ENCODE results near the gene TMEM247.
"Not testable (repeated sequence)": the region's sequence is repeated elsewhere in the genome, so short reads cannot be mapped to it uniquely, and the experiment has no call there.

Gene TMEM247

DNA sequence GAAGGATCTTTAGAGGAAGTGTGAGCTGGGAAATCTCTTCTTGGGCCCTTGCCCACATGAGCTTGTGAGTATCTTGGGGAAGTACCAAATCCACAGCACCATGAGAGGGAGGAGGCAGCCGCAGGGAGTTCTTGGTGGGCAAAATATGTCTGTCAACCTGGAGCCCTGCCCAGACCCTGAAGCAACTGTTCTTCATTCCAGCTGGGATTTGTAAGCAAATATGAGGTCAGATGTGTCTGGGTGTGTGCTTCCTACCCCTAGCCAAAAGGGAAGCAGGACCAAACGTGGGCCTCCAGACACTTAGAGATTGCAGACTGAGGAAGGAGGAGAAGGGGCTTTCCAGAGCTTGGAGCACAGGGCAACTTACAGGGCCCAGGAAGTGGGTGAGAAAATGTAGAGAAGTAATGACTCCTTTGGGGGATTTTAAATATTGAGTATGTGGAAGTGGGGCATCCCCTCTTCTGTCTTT is 41.9 kb downstream of the TMEM247 start:
- no peaks in the 10 kb centered on the region for H3K9me2 ChIP-seq (replicated peaks; ENCODE audit: insufficient read depth, low read length)
- no peaks in the 10 kb centered on the region for H3K4me1 ChIP-seq (ENCODE audit: low read length)
- H4K20me1 ChIP-seq (ENCODE audit: insufficient read depth, low read length), result no peaks in the 10 kb centered on the region
- no peak overlapping the region for H3K4me2 ChIP-seq (ENCODE audit: low read depth, low read length)
- no peak overlapping the region for H3K27ac ChIP-seq (ENCODE audit: low read length)
- no peaks in the 10 kb centered on the region for H3K36me3 ChIP-seq (replicated peaks; ENCODE audit: insufficient read depth, low read length)
- no peak overlapping the region for H3K9ac ChIP-seq (ENCODE audit: low read length)
- H3K4me3 ChIP-seq (ENCODE audit: low read length), result no peak overlapping the region
- no peaks in the 10 kb centered on the region for H3K27me3 ChIP-seq (replicated peaks; ENCODE audit: insufficient read depth, low read length)
- no peak for DNase-seq
- TF ChIP-seq, protein P1, sequence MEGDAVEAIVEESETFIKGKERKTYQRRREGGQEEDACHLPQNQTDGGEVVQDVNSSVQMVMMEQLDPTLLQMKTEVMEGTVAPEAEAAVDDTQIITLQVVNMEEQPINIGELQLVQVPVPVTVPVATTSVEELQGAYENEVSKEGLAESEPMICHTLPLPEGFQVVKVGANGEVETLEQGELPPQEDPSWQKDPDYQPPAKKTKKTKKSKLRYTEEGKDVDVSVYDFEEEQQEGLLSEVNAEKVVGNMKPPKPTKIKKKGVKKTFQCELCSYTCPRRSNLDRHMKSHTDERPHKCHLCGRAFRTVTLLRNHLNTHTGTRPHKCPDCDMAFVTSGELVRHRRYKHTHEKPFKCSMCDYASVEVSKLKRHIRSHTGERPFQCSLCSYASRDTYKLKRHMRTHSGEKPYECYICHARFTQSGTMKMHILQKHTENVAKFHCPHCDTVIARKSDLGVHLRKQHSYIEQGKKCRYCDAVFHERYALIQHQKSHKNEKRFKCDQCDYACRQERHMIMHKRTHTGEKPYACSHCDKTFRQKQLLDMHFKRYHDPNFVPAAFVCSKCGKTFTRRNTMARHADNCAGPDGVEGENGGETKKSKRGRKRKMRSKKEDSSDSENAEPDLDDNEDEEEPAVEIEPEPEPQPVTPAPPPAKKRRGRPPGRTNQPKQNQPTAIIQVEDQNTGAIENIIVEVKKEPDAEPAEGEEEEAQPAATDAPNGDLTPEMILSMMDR (IDR thresholded peaks at IDR 0.05; ENCODE audit: low read length), result no peak
- TF ChIP-seq EZH2 (optimal IDR thresholded peaks at IDR 0.05; ENCODE audit: low read depth, low read length), result no peak
- TF ChIP-seq EZH2phosphoT487 (IDR thresholded peaks at IDR 0.05; ENCODE audit: low read length), result no peak
- no peaks in the 10 kb centered on the region for H3K9me3 ChIP-seq (replicated peaks; ENCODE audit: insufficient read depth, low read length)
- no peaks in the 10 kb centered on the region for H3F3A ChIP-seq (ENCODE audit: insufficient read depth, low read length)
- H3K79me2 ChIP-seq (ENCODE audit: low read length), result no peaks in the 10 kb centered on the region
- no peak overlapping the region for H2AFZ ChIP-seq (ENCODE audit: low read length)

DNA sequence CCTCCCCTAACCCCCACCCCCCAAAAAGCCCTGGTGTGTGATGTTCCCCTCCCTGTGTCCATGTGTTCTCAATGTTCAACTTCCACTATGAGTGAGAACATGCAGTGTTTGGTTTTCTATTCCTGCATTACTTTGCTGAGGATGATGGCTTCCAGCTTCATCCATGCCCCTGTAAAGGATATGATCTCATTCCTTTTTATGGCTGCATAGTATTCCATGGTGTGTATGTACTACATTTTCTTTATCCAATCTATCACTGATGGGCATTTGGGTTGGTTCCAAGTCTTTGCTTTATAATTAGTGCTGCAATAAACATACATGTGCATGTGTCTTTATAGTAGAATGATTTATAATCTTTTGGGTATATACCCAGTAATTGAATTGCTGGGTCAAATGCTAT is 43.0 kb downstream of the TMEM247 start:
- not testable (repeated sequence) for H4K20me1 ChIP-seq (ENCODE audit: insufficient read depth, low read length); H3K4me1 ChIP-seq (ENCODE audit: low read length); H3K9ac ChIP-seq (ENCODE audit: low read length); H3K9me2 ChIP-seq (replicated peaks; ENCODE audit: insufficient read depth, low read length); H3K36me3 ChIP-seq (replicated peaks; ENCODE audit: insufficient read depth, low read length); H3K4me3 ChIP-seq (ENCODE audit: low read length); H2AFZ ChIP-seq (ENCODE audit: low read length); H3K79me2 ChIP-seq (ENCODE audit: low read length); H3K9me3 ChIP-seq (replicated peaks; ENCODE audit: insufficient read depth, low read length); H3K27ac ChIP-seq (ENCODE audit: low read length); H3K27me3 ChIP-seq (replicated peaks; ENCODE audit: insufficient read depth, low read length); H3F3A ChIP-seq (ENCODE audit: insufficient read depth, low read length); H3K4me2 ChIP-seq (ENCODE audit: low read depth, low read length); DNase-seq

DNA sequence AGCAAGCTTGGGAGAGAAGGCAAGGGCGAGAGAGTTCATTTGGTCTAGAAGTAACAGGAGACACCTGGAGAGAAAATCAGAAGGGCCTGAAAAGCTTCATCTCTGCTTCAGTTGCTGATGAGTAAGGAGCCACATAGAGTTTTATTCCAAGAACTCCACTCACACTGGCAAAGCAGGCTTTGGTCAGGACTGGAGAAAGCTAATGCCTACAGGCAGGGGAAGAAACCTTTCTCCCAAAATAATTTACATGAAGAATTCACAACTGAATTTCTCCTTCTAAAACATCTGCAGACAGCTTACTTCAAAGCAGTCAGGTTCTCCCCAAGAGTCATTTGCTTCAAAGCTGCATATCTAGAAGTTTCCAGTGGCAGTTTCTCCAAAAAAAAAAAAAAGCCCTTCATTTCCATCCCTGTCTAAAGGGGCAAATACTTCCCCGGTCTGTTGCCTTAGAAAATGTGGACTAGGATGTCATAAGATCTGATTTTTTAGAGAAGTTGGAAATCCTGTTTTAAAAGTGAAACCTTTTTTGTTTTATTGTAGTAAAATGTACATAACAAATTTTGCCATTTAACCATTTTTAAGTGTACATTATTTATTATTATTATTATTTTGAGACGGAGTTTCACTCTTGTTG is 46.3 kb downstream of the TMEM247 start:
- H3K4me2 ChIP-seq (ENCODE audit: low read depth, low read length), result no peak overlapping the region

DNA sequence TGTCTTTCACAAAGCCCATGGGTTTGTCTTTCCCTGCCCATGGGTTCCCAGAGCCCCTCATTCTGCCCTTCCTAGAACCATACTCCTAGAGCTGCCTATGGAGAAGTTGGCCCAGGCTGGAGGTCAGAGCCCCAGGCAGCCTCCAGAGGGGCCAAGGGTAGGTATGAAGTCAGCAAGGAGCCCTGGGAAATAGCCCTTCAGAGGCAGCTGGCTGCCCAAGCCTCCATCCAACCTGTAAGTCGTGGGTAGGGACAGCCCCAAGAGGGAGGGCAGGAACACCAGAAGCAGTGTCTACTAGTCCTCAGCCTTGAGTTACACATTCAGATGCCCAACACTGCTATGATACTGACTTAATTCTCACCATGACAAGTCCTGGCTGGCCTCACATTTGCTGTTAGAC is 49.5 kb downstream of the TMEM247 start:
- H3K27me3 ChIP-seq (replicated peaks; ENCODE audit: insufficient read depth, low read length), result no peaks in the 10 kb centered on the region
- no peaks in the 10 kb centered on the region for H3K36me3 ChIP-seq (replicated peaks; ENCODE audit: insufficient read depth, low read length)
- H2AFZ ChIP-seq (ENCODE audit: low read length), result no peak overlapping the region
- DNase-seq, result no peak
- no peak overlapping the region for H3K4me2 ChIP-seq (ENCODE audit: low read depth, low read length)
- H3K4me3 ChIP-seq (ENCODE audit: low read length), result no peak overlapping the region
- H3K27ac ChIP-seq (ENCODE audit: low read length), result no peak overlapping the region
- H3K9ac ChIP-seq (ENCODE audit: low read length), result no peak overlapping the region
- no peak for TF ChIP-seq EZH2 (optimal IDR thresholded peaks at IDR 0.05; ENCODE audit: low read depth, low read length)
- TF ChIP-seq, protein P1 (IDR thresholded peaks at IDR 0.05; ENCODE audit: low read length), result no peak
- no peak for TF ChIP-seq EZH2phosphoT487 (IDR thresholded peaks at IDR 0.05; ENCODE audit: low read length)
- no peaks in the 10 kb centered on the region for H3K79me2 ChIP-seq (ENCODE audit: low read length)
- H3F3A ChIP-seq (ENCODE audit: insufficient read depth, low read length), result no peaks in the 10 kb centered on the region
- H3K4me1 ChIP-seq (ENCODE audit: low read length), result no peaks in the 10 kb centered on the region
- no peaks in the 10 kb centered on the region for H3K9me2 ChIP-seq (replicated peaks; ENCODE audit: insufficient read depth, low read length)
- H4K20me1 ChIP-seq (ENCODE audit: insufficient read depth, low read length), result no peaks in the 10 kb centered on the region
- H3K9me3 ChIP-seq (replicated peaks; ENCODE audit: insufficient read depth, low read length), result no peaks in the 10 kb centered on the region

More for the DNA sequence above, 46.3 kb downstream of the TMEM247 start:
- Histone ChIP-seq H2AFZ (ENCODE audit: low read length) (no peak overlapping the region), H3F3A (ENCODE audit: insufficient read depth, low read length) (no peaks in the 10 kb centered on the region), H3K4me3 (ENCODE audit: low read length) (no peak overlapping the region), H3K27ac (ENCODE audit: low read length) (no peak overlapping the region), H4K20me1 (ENCODE audit: insufficient read depth, low read length) (no peaks in the 10 kb centered on the region), H3K9me2 (replicated peaks; ENCODE audit: insufficient read depth, low read length) (no peaks in the 10 kb centered on the region), H3K79me2 (ENCODE audit: low read length) (no peaks in the 10 kb centered on the region), H3K9ac (ENCODE audit: low read length) (no peak overlapping the region), H3K9me3 (replicated peaks; ENCODE audit: insufficient read depth, low read length) (no peaks in the 10 kb centered on the region), H3K36me3 (replicated peaks; ENCODE audit: insufficient read depth, low read length) (no peaks in the 10 kb centered on the region), H3K4me1 (ENCODE audit: low read length) (no peaks in the 10 kb centered on the region), H3K27me3 (replicated peaks; ENCODE audit: insufficient read depth, low read length) (no peaks in the 10 kb centered on the region)
- TF ChIP-seq EZH2phosphoT487 (IDR thresholded peaks at IDR 0.05; ENCODE audit: low read length) (no peak), EZH2 (optimal IDR thresholded peaks at IDR 0.05; ENCODE audit: low read depth, low read length) (no peak)
- TF ChIP-seq, protein P1 (IDR thresholded peaks at IDR 0.05; ENCODE audit: low read length), result no peak
- no peak for DNase-seq
